GM19240 (cell line): ENCODE results near the gene MPHOSPH9.
A peak's percentile ranks its signal among the peaks of the same experiment; 100 is the strongest.

Experiments
- DNase-seq: peaks from one replicate; pipeline ENCODE4 v3.0.0; 2011; ENCODE audit warnings: low spot score; ENCODE audit not compliant: insufficient read length

The MPHOSPH9 gene

GRCh38 chr12:123131291-123131832, 101.6 kb downstream of the MPHOSPH9 start:
- no peak for DNase-seq

- no peak for DNase-seq
Observed at GRCh38 chr12:123129621-123130020, 103.3 kb downstream of the MPHOSPH9 start.

GRCh38 chr12:123127182-123127495, 105.8 kb downstream of the MPHOSPH9 start:
- no peak for DNase-seq

- DNase-seq = no peak
Observed at GRCh38 chr12:123126294-123127181, 106.4 kb downstream of the MPHOSPH9 start.

- DNase-seq = no peak
Observed at GRCh38 chr12:123122626-123123025, 110.3 kb downstream of the MPHOSPH9 start.

GRCh38 chr12:123121670-123122069, 111.3 kb downstream of the MPHOSPH9 start:
- no peak for DNase-seq

- no peak for DNase-seq
Observed at GRCh38 chr12:123120452-123121166, 112.3 kb downstream of the MPHOSPH9 start.

- DNase-seq = peak; percentile 75
Observed at GRCh38 chr12:123119808-123120207, 113.1 kb downstream of the MPHOSPH9 start.

GRCh38 chr12:123118497-123118896, 114.4 kb downstream of the MPHOSPH9 start:
- DNase-seq = no peak

GRCh38 chr12:123115409-123116121, 117.4 kb downstream of the MPHOSPH9 start:
- DNase-seq = no peak

- DNase-seq = no peak
Observed at GRCh38 chr12:123114304-123115083, 118.4 kb downstream of the MPHOSPH9 start.

- DNase-seq = no peak
Observed at GRCh38 chr12:123113026-123113425, 119.9 kb downstream of the MPHOSPH9 start.

- no peak for DNase-seq
Observed at GRCh38 chr12:123111498-123112165, 121.3 kb downstream of the MPHOSPH9 start.

- DNase-seq = no peak
Observed at GRCh38 chr12:123109319-123109772, 123.6 kb downstream of the MPHOSPH9 start.

GRCh38 chr12:123108682-123109066, 124.3 kb downstream of the MPHOSPH9 start:
- DNase-seq = no peak

GRCh38 chr12:123107926-123108681, 124.8 kb downstream of the MPHOSPH9 start:
- DNase-seq = no peak

GRCh38 chr12:123106640-123107359, 126.1 kb downstream of the MPHOSPH9 start:
- no peak for DNase-seq

GRCh38 chr12:123105211-123105826, 127.6 kb downstream of the MPHOSPH9 start:
- DNase-seq = no peak
